HG02798 (cell line): ENCODE results near the gene SYTL1.

Source experiments
- ATAC-seq: cut with Tn5 transposase; IDR thresholded peaks from one replicate; pipeline ENCODE4 v1.9.1; 2021; ENCODE audit warnings: mild to moderate bottlenecking; ENCODE audit not compliant: unreplicated experiment, poor library complexity

SYTL1 gene

GRCh38 chr1:27341525-27342252, at the start of gene SYTL1:
Gene SYTL1 (plus strand): TSS chr1:27342022. CDS start chr1:27345335, 3,313 bp downstream.
- peak; percentile 59 for ATAC-seq

GRCh38 chr1:27292106-27292505, 49.7 kb upstream of the SYTL1 start:
- ATAC-seq: no peak

GRCh38 chr1:27293915-27294314, 47.9 kb upstream of the SYTL1 start:
- ATAC-seq: no peak

- ATAC-seq: no peak
These were observed 45.0 kb upstream of the SYTL1 start for GRCh38 chr1:27296773-27297291.

- ATAC-seq: no peak
These were observed 43.9 kb upstream of the SYTL1 start for GRCh38 chr1:27297903-27298302.

GRCh38 chr1:27298632-27299384, 43.0 kb upstream of the SYTL1 start:
- no peak for ATAC-seq

- ATAC-seq: no peak
These were observed 42.2 kb upstream of the SYTL1 start for GRCh38 chr1:27299385-27300271.

- ATAC-seq: peak; percentile 69
These were observed 41.3 kb upstream of the SYTL1 start for GRCh38 chr1:27300341-27301051.

GRCh38 chr1:27301052-27301422, 40.8 kb upstream of the SYTL1 start:
- no peak for ATAC-seq

- ATAC-seq: no peak
These were observed 40.1 kb upstream of the SYTL1 start for GRCh38 chr1:27301582-27302199.

GRCh38 chr1:27302612-27303011, 39.2 kb upstream of the SYTL1 start:
- no peak for ATAC-seq

GRCh38 chr1:27303509-27303908, 38.3 kb upstream of the SYTL1 start:
- ATAC-seq: no peak

- no peak for ATAC-seq
These were observed 35.8 kb upstream of the SYTL1 start for GRCh38 chr1:27306071-27306470.

- no peak for ATAC-seq
These were observed 34.7 kb upstream of the SYTL1 start for GRCh38 chr1:27306892-27307761.

GRCh38 chr1:27307874-27308598, 33.8 kb upstream of the SYTL1 start:
- no peak for ATAC-seq

- ATAC-seq: no peak
These were observed 27.7 kb upstream of the SYTL1 start for GRCh38 chr1:27314169-27314568.

GRCh38 chr1:27314737-27315136, 27.1 kb upstream of the SYTL1 start:
- no peak for ATAC-seq

- no peak for ATAC-seq
These were observed 25.0 kb upstream of the SYTL1 start for GRCh38 chr1:27316860-27317259.
